ENCODE measurements around the gene PLA2G4D.

The PLA2G4D gene

GRCh38 chr15:42131826-42132806 is 37.8 kb upstream of the PLA2G4D start:
- Mint-ChIP-seq H3K27ac (no peak overlapping the region), H3K36me3 (no peaks in the 10 kb centered on the region), H3K9me3 (no peaks in the 10 kb centered on the region), H3K27me3 (peaks cover 69% of the 10 kb centered on the region), H3K4me3 (no peak overlapping the region), H3K4me1 (no peaks in the 10 kb centered on the region)
- no peak for ATAC-seq

GRCh38 chr15:42131006-42131405 is 36.6 kb upstream of the PLA2G4D start:
- H3K4me3 Mint-ChIP-seq, result no peak overlapping the region
- no peaks in the 10 kb centered on the region for H3K36me3 Mint-ChIP-seq
- peaks cover 69% of the 10 kb centered on the region for H3K27me3 Mint-ChIP-seq

GRCh38 chr15:42130246-42130986 is 36.1 kb upstream of the PLA2G4D start:
- no peaks in the 10 kb centered on the region for H3K9me3 Mint-ChIP-seq
- no peaks in the 10 kb centered on the region for H3K36me3 Mint-ChIP-seq
- no peak overlapping the region for H3K4me3 Mint-ChIP-seq
- ATAC-seq, result no peak
- no peaks in the 10 kb centered on the region for H3K4me1 Mint-ChIP-seq
- no peak overlapping the region for H3K27ac Mint-ChIP-seq
- peaks cover 69% of the 10 kb centered on the region for H3K27me3 Mint-ChIP-seq

More at GRCh38 chr15:42131006-42131405, 36.6 kb upstream of the PLA2G4D start:
- Mint-ChIP-seq H3K9me3 (no peaks in the 10 kb centered on the region), H3K27ac (no peak overlapping the region), H3K4me1 (no peaks in the 10 kb centered on the region)
- ATAC-seq, result no peak

GRCh38 chr15:42129364-42129763 is 35.0 kb upstream of the PLA2G4D start:
- Mint-ChIP-seq H3K9me3 (no peaks in the 10 kb centered on the region), H3K4me3 (no peak overlapping the region), H3K27me3 (peaks cover 69% of the 10 kb centered on the region), H3K36me3 (no peaks in the 10 kb centered on the region), H3K4me1 (no peaks in the 10 kb centered on the region), H3K27ac (no peak overlapping the region)
- no peak for ATAC-seq

DNA sequence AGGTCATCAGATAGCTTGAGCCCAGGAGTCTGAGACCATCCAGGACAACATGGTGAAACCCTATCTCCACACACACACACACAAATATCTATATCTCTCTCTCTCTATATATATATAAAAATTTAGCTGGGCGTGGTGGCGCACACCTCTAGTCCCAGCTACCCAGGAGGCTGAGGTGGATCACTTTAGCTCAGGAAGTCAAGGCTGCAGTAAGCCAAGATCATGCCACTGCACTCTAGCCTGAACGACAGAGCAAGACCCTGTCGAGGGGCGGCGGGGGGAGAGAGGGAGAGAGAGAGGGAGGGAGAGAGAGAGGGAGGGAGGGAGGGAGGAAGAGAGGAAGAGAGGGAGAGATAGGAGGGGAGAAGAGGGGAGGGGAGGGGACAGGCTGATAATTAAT is 34.1 kb upstream of the PLA2G4D start:
- Mint-ChIP-seq H3K27me3 (peaks cover 62% of the 10 kb centered on the region), H3K9me3 (no peaks in the 10 kb centered on the region), H3K27ac (no peak overlapping the region), H3K4me1 (no peaks in the 10 kb centered on the region), H3K36me3 (no peaks in the 10 kb centered on the region), H3K4me3 (no peak overlapping the region)
- no peak for ATAC-seq

DNA sequence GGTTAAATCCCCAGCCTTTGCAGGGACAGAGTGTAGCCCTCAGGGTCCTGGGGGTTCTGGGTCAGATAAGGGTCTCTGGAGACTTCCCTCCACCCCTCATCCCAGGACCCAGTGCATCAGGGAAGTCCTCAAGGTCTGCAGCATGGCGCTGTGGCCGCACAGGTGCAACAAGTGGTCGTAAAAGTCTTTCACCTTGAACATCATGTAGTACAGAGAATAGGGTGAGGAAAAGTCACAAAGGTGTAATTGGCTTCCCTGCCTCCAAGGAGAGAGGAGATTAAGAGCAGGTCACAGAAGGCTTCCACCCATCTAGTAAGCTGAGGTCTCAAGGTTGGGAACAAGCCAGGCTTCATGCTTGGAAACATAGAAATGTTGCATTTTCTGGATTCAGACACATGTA is 29.2 kb upstream of the PLA2G4D start:
- Mint-ChIP-seq H3K27me3 (peaks cover 13% of the 10 kb centered on the region), H3K4me1 (no peaks in the 10 kb centered on the region), H3K9me3 (no peaks in the 10 kb centered on the region), H3K36me3 (no peaks in the 10 kb centered on the region), H3K4me3 (no peak overlapping the region), H3K27ac (no peak overlapping the region)
- no peak for ATAC-seq

GRCh38 chr15:42121682-42122081 is 27.3 kb upstream of the PLA2G4D start:
- no peak for ATAC-seq
- Mint-ChIP-seq H3K4me1 (no peaks in the 10 kb centered on the region), H3K36me3 (no peaks in the 10 kb centered on the region), H3K27me3 (peaks cover 1% of the 10 kb centered on the region), H3K9me3 (no peaks in the 10 kb centered on the region), H3K4me3 (no peak overlapping the region), H3K27ac (no peak overlapping the region)

DNA sequence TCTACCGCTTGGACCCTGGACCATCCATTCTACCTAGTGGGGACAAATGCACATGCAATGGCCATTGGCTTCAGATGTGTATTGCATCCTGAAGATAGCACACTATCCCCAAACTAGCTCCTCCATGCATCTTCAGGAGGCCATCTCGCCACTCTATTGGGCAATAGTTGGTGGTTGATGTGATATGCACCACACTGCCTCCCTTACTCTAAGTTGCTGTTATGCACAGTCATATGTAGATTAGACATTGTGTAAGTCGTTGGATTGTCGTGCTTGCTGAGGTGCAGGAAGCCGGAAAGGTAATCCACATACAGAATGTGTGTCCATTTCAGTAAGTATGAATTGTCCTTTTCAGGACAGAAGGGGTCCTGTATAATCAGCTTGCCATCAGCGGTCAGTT is 26.7 kb upstream of the PLA2G4D start:
- Mint-ChIP-seq H3K4me1 (no peaks in the 10 kb centered on the region), H3K27me3 (peaks cover 8% of the 10 kb centered on the region), H3K27ac (no peak overlapping the region), H3K9me3 (peaks cover 3% of the 10 kb centered on the region), H3K36me3 (no peaks in the 10 kb centered on the region), H3K4me3 (no peak overlapping the region)
- ATAC-seq, result no peak

GRCh38 chr15:42120285-42120684 is 25.9 kb upstream of the PLA2G4D start:
- no peaks in the 10 kb centered on the region for H3K4me1 Mint-ChIP-seq
- H3K9me3 Mint-ChIP-seq, result peaks cover 3% of the 10 kb centered on the region
- no peak overlapping the region for H3K27ac Mint-ChIP-seq
- H3K27me3 Mint-ChIP-seq, result peaks cover 8% of the 10 kb centered on the region
- H3K4me3 Mint-ChIP-seq, result no peak overlapping the region
- ATAC-seq, result no peak
- no peaks in the 10 kb centered on the region for H3K36me3 Mint-ChIP-seq

DNA sequence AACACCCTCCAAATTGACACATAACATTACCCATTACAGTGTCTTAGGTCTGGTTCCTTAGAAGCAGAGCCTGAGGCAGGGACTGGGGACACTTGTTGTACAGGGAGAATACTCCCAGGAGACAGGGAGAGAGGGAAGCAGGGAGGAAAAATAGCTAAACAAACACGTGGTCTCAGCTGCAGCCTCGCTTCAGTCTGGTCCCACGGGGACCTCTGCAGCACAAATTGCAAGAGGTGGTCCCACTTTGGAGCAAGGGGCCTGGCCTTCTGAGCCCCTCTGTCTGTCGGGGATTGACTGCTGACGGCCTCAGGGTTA is 25.0 kb upstream of the PLA2G4D start:
- no peak overlapping the region for H3K27ac Mint-ChIP-seq
- no peak for ATAC-seq
- H3K27me3 Mint-ChIP-seq, result peaks cover 9% of the 10 kb centered on the region
- H3K36me3 Mint-ChIP-seq, result no peaks in the 10 kb centered on the region
- H3K4me1 Mint-ChIP-seq, result no peaks in the 10 kb centered on the region
- H3K4me3 Mint-ChIP-seq, result no peak overlapping the region
- peaks cover 3% of the 10 kb centered on the region for H3K9me3 Mint-ChIP-seq

DNA sequence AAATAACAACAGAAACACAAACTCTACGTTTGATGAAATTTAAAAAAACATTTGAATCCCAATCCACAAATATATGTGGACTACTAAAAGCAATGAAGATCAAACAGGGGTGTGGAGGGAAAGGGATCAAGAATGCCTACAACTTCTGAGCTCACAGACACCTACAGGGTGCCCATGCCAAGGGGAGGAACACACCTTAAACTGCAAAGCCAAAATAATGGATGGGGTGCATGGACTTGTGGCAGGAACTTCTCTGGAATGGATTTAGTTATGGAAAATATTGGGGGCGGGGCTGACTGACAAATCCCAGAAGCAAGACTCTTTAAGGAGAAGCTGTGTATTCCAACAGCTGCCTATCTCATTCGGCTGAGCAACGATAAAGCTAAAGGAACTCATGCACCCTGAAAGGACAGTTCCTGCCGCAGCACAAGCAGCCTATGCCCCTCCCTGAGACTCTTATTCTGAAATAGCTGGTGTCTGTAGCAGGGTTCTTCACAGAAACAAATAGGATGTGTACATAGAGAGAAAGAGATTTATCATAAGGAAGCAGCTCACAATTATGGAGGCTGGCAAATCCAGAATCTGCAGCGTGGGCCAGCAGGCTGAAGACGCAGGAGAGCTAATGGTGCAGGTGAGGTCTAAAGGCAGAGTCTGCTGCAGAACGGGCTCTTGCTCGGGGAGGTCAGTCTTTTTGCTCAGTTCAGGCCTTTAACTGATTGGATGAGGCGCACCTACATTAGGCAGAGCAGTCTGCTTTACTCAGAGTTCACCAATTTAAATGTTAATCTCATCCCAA is 24.5 kb upstream of the PLA2G4D start:
- no peak overlapping the region for H3K4me3 Mint-ChIP-seq
- peaks cover 15% of the 10 kb centered on the region for H3K27me3 Mint-ChIP-seq
- H3K27ac Mint-ChIP-seq, result no peak overlapping the region
- H3K36me3 Mint-ChIP-seq, result no peaks in the 10 kb centered on the region
- H3K4me1 Mint-ChIP-seq, result no peaks in the 10 kb centered on the region
- peaks cover 3% of the 10 kb centered on the region for H3K9me3 Mint-ChIP-seq
- ATAC-seq, result no peak

DNA sequence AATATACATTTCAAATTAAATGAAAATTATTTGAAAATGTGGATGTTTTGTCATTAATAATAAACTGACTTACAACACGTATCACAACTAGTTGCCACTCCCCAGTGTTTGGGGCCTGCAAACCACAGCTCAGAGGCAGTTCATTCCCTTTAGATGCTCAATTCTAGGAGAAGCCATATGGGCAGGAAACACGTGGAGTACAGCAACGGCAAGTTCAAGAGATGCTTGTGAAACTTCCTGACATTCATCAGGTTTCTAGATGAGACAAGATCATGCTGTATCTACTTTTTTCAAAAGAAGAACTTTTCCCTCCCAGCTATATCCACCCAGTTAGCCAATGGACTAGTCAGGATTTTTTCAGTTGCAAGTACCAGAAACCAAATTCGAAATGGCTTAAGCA is 17.6 kb upstream of the PLA2G4D start:
- Mint-ChIP-seq H3K9me3 (peaks cover 10% of the 10 kb centered on the region), H3K27ac (no peak overlapping the region), H3K4me1 (peaks cover 20% of the 10 kb centered on the region), H3K36me3 (no peaks in the 10 kb centered on the region), H3K4me3 (no peak overlapping the region), H3K27me3 (peaks cover 80% of the 10 kb centered on the region)
- no peak for ATAC-seq

DNA sequence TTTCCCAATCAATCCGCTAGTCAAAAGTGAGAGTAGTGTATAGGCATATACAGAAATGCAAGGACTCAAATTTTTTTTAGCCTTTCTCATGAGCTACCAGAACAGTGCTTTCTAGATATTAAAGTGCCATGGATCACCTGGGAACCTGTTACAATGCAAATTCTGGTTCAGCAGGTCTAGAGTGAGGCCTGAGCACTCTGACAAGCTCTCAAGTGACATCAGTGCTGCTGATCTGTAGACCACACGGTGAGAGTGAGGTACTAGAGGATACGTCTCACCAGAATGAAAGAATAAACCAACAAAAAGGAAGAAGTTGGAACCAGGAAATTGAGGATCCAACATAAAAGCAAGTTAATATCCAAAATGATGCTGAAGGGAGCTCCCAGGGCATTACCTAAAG is 16.0 kb upstream of the PLA2G4D start:
- H3K36me3 Mint-ChIP-seq, result no peaks in the 10 kb centered on the region
- H3K27ac Mint-ChIP-seq, result no peak overlapping the region
- H3K4me1 Mint-ChIP-seq, result peaks cover 20% of the 10 kb centered on the region
- ATAC-seq, result no peak
- H3K9me3 Mint-ChIP-seq, result peaks cover 7% of the 10 kb centered on the region
- no peak overlapping the region for H3K4me3 Mint-ChIP-seq
- peaks cover 76% of the 10 kb centered on the region for H3K27me3 Mint-ChIP-seq

DNA sequence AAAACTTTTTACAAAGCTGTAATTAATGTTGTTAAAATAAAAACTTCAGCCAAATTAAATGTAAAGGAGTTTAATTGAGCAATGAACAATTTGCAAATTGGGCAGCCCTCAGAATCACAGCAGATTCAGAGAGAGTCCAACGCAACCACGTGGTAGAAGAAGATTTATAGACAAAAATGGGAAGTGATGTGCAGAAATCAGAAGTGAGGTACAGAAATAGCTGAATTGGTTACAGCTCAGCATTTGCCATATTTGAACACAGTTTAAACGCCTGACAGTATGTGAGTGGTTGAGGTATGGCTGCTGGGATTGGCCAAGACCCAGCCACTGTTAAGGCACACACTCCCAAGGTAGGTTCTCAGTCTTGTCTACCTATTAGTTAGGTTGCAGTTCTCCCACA is 14.4 kb upstream of the PLA2G4D start:
- peaks cover 7% of the 10 kb centered on the region for H3K9me3 Mint-ChIP-seq
- H3K36me3 Mint-ChIP-seq, result no peaks in the 10 kb centered on the region
- no peak for ATAC-seq
- H3K27ac Mint-ChIP-seq, result no peak overlapping the region
- H3K4me1 Mint-ChIP-seq, result peaks cover 20% of the 10 kb centered on the region
- H3K4me3 Mint-ChIP-seq, result no peak overlapping the region
- H3K27me3 Mint-ChIP-seq, result peaks cover 69% of the 10 kb centered on the region

DNA sequence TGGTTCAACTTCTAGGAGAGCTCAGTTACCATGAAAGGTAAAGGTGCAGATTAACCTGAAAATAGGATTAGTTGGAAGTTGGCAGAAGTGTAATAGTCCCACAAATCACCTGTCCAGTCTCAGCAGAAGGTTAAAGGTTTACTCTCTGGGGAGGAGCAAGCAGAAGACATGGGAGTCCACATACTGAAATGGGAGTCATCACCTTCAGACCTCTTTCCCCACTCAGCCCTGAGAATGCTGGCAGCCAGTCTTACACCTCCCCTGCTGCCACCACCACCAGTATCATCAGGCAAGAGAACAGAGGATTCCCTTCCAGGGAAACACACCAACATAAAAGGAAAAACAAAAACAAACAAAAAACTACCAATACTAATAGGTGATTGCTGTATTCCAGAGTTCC is 13.8 kb upstream of the PLA2G4D start:
- no peak for ATAC-seq
- Mint-ChIP-seq H3K9me3 (peaks cover 4% of the 10 kb centered on the region), H3K27me3 (peaks cover 63% of the 10 kb centered on the region), H3K4me1 (peaks cover 20% of the 10 kb centered on the region), H3K27ac (no peak overlapping the region), H3K36me3 (no peaks in the 10 kb centered on the region), H3K4me3 (no peak overlapping the region)
